H1 (cell line): ENCODE measurements around the gene STARD7. TPM values are rescaled to one million over a fixed set of nuclear protein-coding genes. Genes with fewer than 3 reads are reported as not detected.

Source experiments
- CTCF ChIA-PET: fragments of 300-600 bp; sonication (Branson Sonifier 250); formaldehyde crosslinking; loops from one replicate; lab custom pipeline; 2021; ENCODE audit not compliant: partially characterized antibody; lab: Charles Lee
- POLR2A ChIA-PET: fragments of 300-600 bp; sonication (Branson Sonifier 250); formaldehyde crosslinking; loops from one replicate; lab custom pipeline; 2021; ENCODE audit warnings: inconsistent platforms; ENCODE audit not compliant: partially characterized antibody; lab: Charles Lee
- DNase-seq, 2 experiments: peaks; one replicate each; pipeline versions ENCODE4 v3.0.0 to v3.0.0-alpha.2; 2010 to 2022; ENCODE audit warnings: low spot score in 2 of 2, low read depth in 1 of 2, mixed read lengths in 1 of 2
- FAIRE-seq: peaks from 2 replicates; lab custom pipeline; 2011; peaks lifted over from hg19 to GRCh38; lab: Jason Lieb, UNC
- H2AFZ ChIP-seq: 2 replicates; pipeline ENCODE4 v1.8.1; 2012; ENCODE audit warnings: low read length, inconsistent platforms
- H2AK5ac ChIP-seq: 2 replicates; pipeline ENCODE4 v1.6.1; 2013; ENCODE audit warnings: low read depth, low read length
- H2BK120ac ChIP-seq: replicated peaks from 2 replicates; pipeline ENCODE3; 2013; ENCODE audit warnings: low read depth, low read length, inconsistent platforms
- H2BK12ac ChIP-seq: 2 replicates; pipeline ENCODE4 v1.6.1; 2013; ENCODE audit warnings: low read depth, low read length
- H2BK15ac ChIP-seq: 2 replicates; pipeline ENCODE4 v1.6.1; 2013; ENCODE audit warnings: low read length
- H2BK20ac ChIP-seq: 2 replicates; pipeline ENCODE4 v1.6.1; 2013; ENCODE audit warnings: low read length
- H2BK5ac ChIP-seq: 2 replicates; pipeline ENCODE4 v1.6.1; 2013; ENCODE audit warnings: low read depth, low read length
- H3K14ac ChIP-seq: 2 replicates; pipeline ENCODE4 v1.6.1; 2013; ENCODE audit warnings: inconsistent platforms; ENCODE audit not compliant: insufficient read length
- H3K18ac ChIP-seq: 2 replicates; pipeline ENCODE4 v1.6.1; 2013; ENCODE audit warnings: low read length; ENCODE audit errors: extremely low read depth
- H3K23ac ChIP-seq: 2 replicates; pipeline ENCODE4 v1.6.1; 2013; ENCODE audit warnings: inconsistent platforms; ENCODE audit not compliant: insufficient read length
- H3K23me2 ChIP-seq: 2 replicates; pipeline ENCODE4 v1.6.1; 2013; ENCODE audit warnings: low read depth, low read length
- H3K27ac ChIP-seq: 2 replicates; pipeline ENCODE4 v1.6.1; 2011; ENCODE audit warnings: low read depth, low read length, inconsistent platforms
- H3K27me3 ChIP-seq, 4 experiments: replicated peaks in 1 of 4; 1 replicate in 1 of 4; 2 replicates in 3 of 4; pipeline versions ENCODE4 v1.6.1 to v1.8.1; 2011 to 2013; ENCODE audit warnings: low read length in 3 of 4, mild to moderate bottlenecking in 3 of 4, inconsistent platforms in 2 of 4, mixed read lengths in 2 of 4, moderate library complexity in 1 of 4; ENCODE audit not compliant: control insufficient read depth in 3 of 4, insufficient read depth in 3 of 4; ENCODE audit errors: extremely low read depth in 1 of 4
- H3K36me3 ChIP-seq, 4 experiments: 2 replicates each; pipeline versions ENCODE4 v1.6.1 to v1.8.1; 2011 to 2013; ENCODE audit warnings: mild to moderate bottlenecking in 4 of 4, low read length in 3 of 4, moderate library complexity in 2 of 4, control low read depth in 1 of 4, inconsistent platforms in 1 of 4; ENCODE audit not compliant: insufficient read depth in 4 of 4, control insufficient read depth in 2 of 4
- H3K4ac ChIP-seq: replicated peaks from 2 replicates; pipeline ENCODE3; 2013; ENCODE audit warnings: low read length, low read depth, mixed read lengths, inconsistent platforms; ENCODE audit not compliant: insufficient read length
- H3K4me1 ChIP-seq, 4 experiments: replicated peaks in 1 of 4; 1 replicate in 1 of 4; 2 replicates in 3 of 4; pipeline versions ENCODE4 v1.6.1 to v1.8.1; 2011 to 2013; ENCODE audit warnings: low read length in 3 of 4, inconsistent platforms in 2 of 4, mixed read lengths in 1 of 4; ENCODE audit not compliant: insufficient read depth in 4 of 4, control insufficient read depth in 3 of 4
- H3K4me2 ChIP-seq, 2 experiments: 2 replicates each; pipeline versions ENCODE4 v1.6.1 to v1.8.1; 2011 to 2013; ENCODE audit warnings: low read depth in 2 of 2, low read length in 2 of 2, control low read depth in 1 of 2, inconsistent platforms in 1 of 2, mild to moderate bottlenecking in 1 of 2; ENCODE audit not compliant: insufficient read depth in 1 of 2
- H3K4me3 ChIP-seq, 4 experiments: fragments of 200-600, 300-600 bp in 1 of 4; sonication (generic), shearing (Covaris generic), sonication (Bioruptor Twin) in 1 of 4; 2 replicates each; pipeline versions ENCODE4 v1.5.1 to v1.8.1; 2011 to 2016; ENCODE audit warnings: low read length in 4 of 4, low read depth in 3 of 4, control low read depth in 2 of 4, inconsistent platforms in 2 of 4, mild to moderate bottlenecking in 2 of 4, mixed read lengths in 1 of 4, moderate library complexity in 1 of 4; ENCODE audit not compliant: insufficient read depth in 2 of 4; ENCODE audit errors: extremely low read depth in 1 of 4
- H3K56ac ChIP-seq: replicated peaks from 2 replicates; pipeline ENCODE3; 2013; ENCODE audit warnings: low read depth, mild to moderate bottlenecking, mixed read lengths, low read length, inconsistent platforms; ENCODE audit not compliant: insufficient read length
- H3K79me1 ChIP-seq: 2 replicates; pipeline ENCODE4 v1.6.1; 2013; ENCODE audit warnings: low read depth, low read length, control low read depth
- H3K79me2 ChIP-seq, 2 experiments: 2 replicates each; pipeline versions ENCODE4 v1.6.1 to v1.8.1; 2012 to 2013; ENCODE audit warnings: low read length in 2 of 2, mild to moderate bottlenecking in 2 of 2, inconsistent platforms in 1 of 2; ENCODE audit not compliant: insufficient read depth in 2 of 2, control insufficient read depth in 1 of 2
- H3K9ac ChIP-seq, 4 experiments: replicated peaks in 1 of 4; 1 replicate in 1 of 4; 2 replicates in 3 of 4; pipeline versions ENCODE4 v1.6.1 to v1.8.1; 2011 to 2013; ENCODE audit warnings: low read depth in 3 of 4, low read length in 3 of 4, control low read depth in 2 of 4, mild to moderate bottlenecking in 2 of 4, moderate library complexity in 2 of 4, inconsistent platforms in 1 of 4; ENCODE audit errors: extremely low read depth in 1 of 4
- H3K9me3 ChIP-seq, 2 experiments: 2 replicates each; pipeline versions ENCODE4 v1.6.1 to v1.8.1; 2012 to 2013; ENCODE audit warnings: mild to moderate bottlenecking in 2 of 2, moderate library complexity in 2 of 2, control low read depth in 1 of 2, inconsistent platforms in 1 of 2, low read depth in 1 of 2, low read length in 1 of 2, mixed read lengths in 1 of 2; ENCODE audit not compliant: insufficient read depth in 2 of 2
- H4K20me1 ChIP-seq, 2 experiments: replicated peaks in 1 of 2; 2 replicates each; pipeline versions ENCODE3 to v1.8.1; 2011 to 2013; ENCODE audit warnings: inconsistent platforms in 2 of 2, low read length in 2 of 2, mild to moderate bottlenecking in 1 of 2; ENCODE audit not compliant: insufficient read depth in 2 of 2, control insufficient read depth in 1 of 2
- H4K5ac ChIP-seq: 2 replicates; pipeline ENCODE4 v1.6.1; 2013; ENCODE audit warnings: low read length, low read depth, mixed read lengths, inconsistent platforms; ENCODE audit not compliant: insufficient read length
- H4K8ac ChIP-seq: 2 replicates; pipeline ENCODE4 v1.8.0; 2013; ENCODE audit warnings: mild to moderate bottlenecking, moderate library complexity, low read length, inconsistent platforms; ENCODE audit not compliant: insufficient read depth; ENCODE audit errors: extremely low read depth
- H4K91ac ChIP-seq: replicated peaks from 2 replicates; pipeline ENCODE3; 2013; ENCODE audit warnings: low read length, mixed read lengths, inconsistent platforms; ENCODE audit not compliant: insufficient read length
- CTCF ChIP-seq, 3 experiments: IDR thresholded peaks; 1 replicate in 2 of 3; 2 replicates in 1 of 3; pipeline versions ENCODE4 v1.5.1 to v1.6.1; 2011; ENCODE audit warnings: low read length in 3 of 3, mild to moderate bottlenecking in 3 of 3, inconsistent platforms in 2 of 3, low read depth in 1 of 3, moderate library complexity in 1 of 3; ENCODE audit not compliant: insufficient read depth in 1 of 3; ENCODE audit errors: control extremely low read depth in 1 of 3
- NRF1 ChIP-seq: IDR thresholded peaks from 2 replicates; pipeline ENCODE4 v1.6.1; 2011; ENCODE audit warnings: mild to moderate bottlenecking, low read depth, low read length, improper control_type of control experiment
- RAD21 ChIP-seq, 2 experiments: IDR thresholded peaks in 1 of 2; conservative IDR thresholded peaks in 1 of 2; 2 replicates each; pipeline ENCODE4 v1.6.1; 2011; ENCODE audit warnings: low read depth in 2 of 2, low read length in 2 of 2, improper control_type of control experiment in 1 of 2, inconsistent platforms in 1 of 2, mild to moderate bottlenecking in 1 of 2, moderate library complexity in 1 of 2
- WGBS, 2 experiments: shearing (Covaris generic) in 1 of 2; methylation state at CpG; one replicate each; pipeline versions ENCODE4 v1.1.6 to v1.1.7; 2013 to 2015; ENCODE audit warnings: low lambda C conversion rate in 2 of 2, mixed read lengths in 2 of 2, inconsistent platforms in 1 of 2, low coverage in 1 of 2, missing lambda C conversion rate in 1 of 2; ENCODE audit not compliant: insufficient replicate concordance in 2 of 2, insufficient coverage in 1 of 2, insufficient read length in 1 of 2; ENCODE audit errors: extremely low coverage in 1 of 2, missing lambda C conversion rate in 1 of 2; 5-methylcytosine and 5-hydroxymethylcytosine counted together
- polyA plus RNA-seq, 7 experiments: library from polyadenylated mRNA; depleted of rRNA in 3 of 7; stranded (reverse) in 5 of 7; unstranded in 2 of 7; fragments of >200 nt in 5 of 7; fragments of 200-250 nt in 2 of 7; gene quantifications; 1 replicate in 5 of 7; 2 replicates in 1 of 7; 4 replicates in 1 of 7; pipeline versions ENCODE4 v1.2.1 to v1.2.3, GENCODE V29; 2011 to 2013; ENCODE audit warnings: missing spikeins in 2 of 7, mixed read lengths in 2 of 7
- total RNA-seq: library from RNA; stranded (reverse); fragmentation: NEBNext Ultra II Directional; extraction: Animal tissue kit (Norgen Biotek cat#: 25700); gene quantifications from 2 replicates; pipeline ENCODE4 v1.2.1, GENCODE V29; 2021

Gene STARD7
- total and polyA plus RNA-seq, 2 of the 8 experiments (the other 6 are each of a cell fraction or from before 2014, with no cell fraction given) = 89.1 to 200 TPM

- no peaks in the 10 kb centered on the region for H3K27me3 ChIP-seq
- POLR2A ChIA-PET = interaction anchor here (0.7 to 4.8 kb wide), 5 partner anchors 8 to 57 kb away, joined by 3 to 11 read pairs (median 4); partner anchors contain the start of gene ASTL
- no peaks in the 10 kb centered on the region for H3K4me1 ChIP-seq
- H3K79me1 ChIP-seq = no peaks in the 10 kb centered on the region
- H2BK5ac ChIP-seq = no peak overlapping the region
- TF ChIP-seq RAD21 (IDR thresholded peaks at IDR 0.05 in 1 of 2, conservative IDR thresholded peaks at IDR 0.05 in 1 of 2; ENCODE audit: low read depth in 2 of 2, low read length in 2 of 2) (peak; percentile 93 to 96), CTCF (IDR thresholded peaks at IDR 0.05; ENCODE audit: control extremely low read depth in 1 of 3, insufficient read depth in 1 of 3, low read depth in 1 of 3, low read length in 3 of 3) (peak; percentile 90 to 96 (median 94)), NRF1 (no peak)
- H3K18ac ChIP-seq = no peak overlapping the region
- H3K14ac ChIP-seq = no peak overlapping the region
- FAIRE-seq (no peak), DNase-seq (peak; percentile 33 to 90)
- 51% methylated on average over 8 of the region's 8 CpGs; no CpG with 5 or more reads in 1 of the 2 experiments for WGBS, 2 experiments
- no peak overlapping the region for H3K4me2 ChIP-seq
- H4K5ac ChIP-seq = no peak overlapping the region
- no peak overlapping the region for H4K8ac ChIP-seq
- H3K9me3 ChIP-seq = peaks cover 0 to 3% of the 10 kb centered on the region in 2 experiments; a peak in 1 of 4 replicates
- H4K91ac ChIP-seq = no peak overlapping the region
- H4K20me1 ChIP-seq = no peaks in the 10 kb centered on the region
- H3K79me2 ChIP-seq = no peaks in the 10 kb centered on the region
- no peaks in the 10 kb centered on the region for H3K23me2 ChIP-seq
- H3K27ac ChIP-seq = no peak overlapping the region
- H3K36me3 ChIP-seq = no peaks in the 10 kb centered on the region
- CTCF ChIA-PET = interaction anchor here (0.6 to 5.6 kb wide), 53 partner anchors 8 to 324 kb away, joined by 3 to 155 read pairs (median 5); partner anchors contain the start of genes ADRA2B, ASTL and DUSP2
- H3K9ac ChIP-seq = no peak overlapping the region
- no peak overlapping the region for H2BK120ac ChIP-seq
- no peak overlapping the region for H2AK5ac ChIP-seq
- no peak overlapping the region for H2BK12ac ChIP-seq
- H3K4ac ChIP-seq = no peak overlapping the region
- no peak overlapping the region for H3K23ac ChIP-seq
- no peak overlapping the region for H3K4me3 ChIP-seq
- no peak overlapping the region for H3K56ac ChIP-seq
- no peak overlapping the region for H2AFZ ChIP-seq
- no peak overlapping the region for H2BK20ac ChIP-seq
- peak overlapping the region; percentile 5; the same call in 1 of the 2 replicates for H2BK15ac ChIP-seq
These were observed 34.1 kb downstream of the STARD7 start for GRCh38 chr2:96174251-96175144.
